H1 (cell line): ENCODE results near the gene COQ7. TPM values are rescaled to one million over a fixed set of nuclear protein-coding genes. Genes with fewer than 3 reads are reported as not detected.

ENCODE experiments used
- ASH2L ChIP-seq: fragments of 200-600, 300-600 bp; sonication (generic); IDR thresholded peaks from one replicate; pipeline ENCODE4 v1.7.1; 2017; ENCODE audit warnings: low read length
- CBX8 ChIP-seq: fragments of 300-800, 300-1000 bp; sonication (generic); IDR thresholded peaks from 2 replicates; pipeline ENCODE4 v1.7.1; 2016; ENCODE audit warnings: low read depth, low read length, borderline replicate concordance
- CHD1 ChIP-seq: IDR thresholded peaks from 2 replicates; pipeline ENCODE4 v1.6.1; 2012; ENCODE audit warnings: low read depth, low read length, improper control_type of control experiment
- EZH2 ChIP-seq: fragments of 200-600 bp; sonication (generic); IDR thresholded peaks from 2 replicates; pipeline ENCODE4 v1.7.1; 2012; ENCODE audit warnings: low read depth, mild to moderate bottlenecking, moderate library complexity, low read length, inconsistent platforms; ENCODE audit not compliant: severe bottlenecking
- JUN ChIP-seq: IDR thresholded peaks from 2 replicates; pipeline ENCODE4 v1.6.1; 2011; ENCODE audit warnings: low read depth, mild to moderate bottlenecking, improper control_type of control experiment, low read length
- TBP ChIP-seq: IDR thresholded peaks from 2 replicates; pipeline ENCODE4 v1.6.1; 2011; ENCODE audit warnings: low read depth, low read length, improper control_type of control experiment
- polyA plus RNA-seq, 7 experiments: library from polyadenylated mRNA; depleted of rRNA in 3 of 7; stranded (reverse) in 5 of 7; unstranded in 2 of 7; fragments of >200 nt in 5 of 7; fragments of 200-250 nt in 2 of 7; gene quantifications; 1 replicate in 5 of 7; 2 replicates in 1 of 7; 4 replicates in 1 of 7; pipeline versions ENCODE4 v1.2.1 to v1.2.3, GENCODE V29; 2011 to 2013; ENCODE audit warnings: missing spikeins in 2 of 7, mixed read lengths in 2 of 7
- total RNA-seq: library from RNA; stranded (reverse); fragmentation: NEBNext Ultra II Directional; extraction: Animal tissue kit (Norgen Biotek cat#: 25700); gene quantifications from 2 replicates; pipeline ENCODE4 v1.2.1, GENCODE V29; 2021
- TF ChIP-seq, protein P1 (sequence below), 3 experiments: IDR thresholded peaks; 1 replicate in 2 of 3; 2 replicates in 1 of 3; pipeline versions ENCODE4 v1.5.1 to v1.6.1; 2011; ENCODE audit warnings: low read length in 3 of 3, mild to moderate bottlenecking in 3 of 3, inconsistent platforms in 2 of 3, low read depth in 1 of 3, moderate library complexity in 1 of 3; ENCODE audit not compliant: insufficient read depth in 1 of 3; ENCODE audit errors: control extremely low read depth in 1 of 3

Gene COQ7
- total and polyA plus RNA-seq, 2 of the 8 experiments (the other 6 are each of a cell fraction or from before 2014, with no cell fraction given): 7.1 to 15.2 TPM

- TF ChIP-seq, protein P1, sequence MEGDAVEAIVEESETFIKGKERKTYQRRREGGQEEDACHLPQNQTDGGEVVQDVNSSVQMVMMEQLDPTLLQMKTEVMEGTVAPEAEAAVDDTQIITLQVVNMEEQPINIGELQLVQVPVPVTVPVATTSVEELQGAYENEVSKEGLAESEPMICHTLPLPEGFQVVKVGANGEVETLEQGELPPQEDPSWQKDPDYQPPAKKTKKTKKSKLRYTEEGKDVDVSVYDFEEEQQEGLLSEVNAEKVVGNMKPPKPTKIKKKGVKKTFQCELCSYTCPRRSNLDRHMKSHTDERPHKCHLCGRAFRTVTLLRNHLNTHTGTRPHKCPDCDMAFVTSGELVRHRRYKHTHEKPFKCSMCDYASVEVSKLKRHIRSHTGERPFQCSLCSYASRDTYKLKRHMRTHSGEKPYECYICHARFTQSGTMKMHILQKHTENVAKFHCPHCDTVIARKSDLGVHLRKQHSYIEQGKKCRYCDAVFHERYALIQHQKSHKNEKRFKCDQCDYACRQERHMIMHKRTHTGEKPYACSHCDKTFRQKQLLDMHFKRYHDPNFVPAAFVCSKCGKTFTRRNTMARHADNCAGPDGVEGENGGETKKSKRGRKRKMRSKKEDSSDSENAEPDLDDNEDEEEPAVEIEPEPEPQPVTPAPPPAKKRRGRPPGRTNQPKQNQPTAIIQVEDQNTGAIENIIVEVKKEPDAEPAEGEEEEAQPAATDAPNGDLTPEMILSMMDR (IDR thresholded peaks at IDR 0.05; ENCODE audit: control extremely low read depth in 1 of 3, insufficient read depth in 1 of 3, low read depth in 1 of 3, low read length in 3 of 3): no peak
- TF ChIP-seq TBP (no peak), ASH2L (no peak), CBX8 (no peak), CHD1 (no peak), JUN (no peak), EZH2 (no peak)
Observed at GRCh38 chr16:19020689-19021088, 46.7 kb upstream of the COQ7 start (continued).
